ENCODE measurements around the gene RPS24. TPM values are rescaled to one million over a fixed set of nuclear protein-coding genes. Genes with fewer than 3 reads are reported as not detected.

RPS24 gene
- total and polyA plus RNA-seq, 2 of the 13 experiments (the other 11 are each of a cell fraction or from before 2014, with no cell fraction given), result 2,690 to 3,319 TPM

- TF ChIP-seq, protein P1, sequence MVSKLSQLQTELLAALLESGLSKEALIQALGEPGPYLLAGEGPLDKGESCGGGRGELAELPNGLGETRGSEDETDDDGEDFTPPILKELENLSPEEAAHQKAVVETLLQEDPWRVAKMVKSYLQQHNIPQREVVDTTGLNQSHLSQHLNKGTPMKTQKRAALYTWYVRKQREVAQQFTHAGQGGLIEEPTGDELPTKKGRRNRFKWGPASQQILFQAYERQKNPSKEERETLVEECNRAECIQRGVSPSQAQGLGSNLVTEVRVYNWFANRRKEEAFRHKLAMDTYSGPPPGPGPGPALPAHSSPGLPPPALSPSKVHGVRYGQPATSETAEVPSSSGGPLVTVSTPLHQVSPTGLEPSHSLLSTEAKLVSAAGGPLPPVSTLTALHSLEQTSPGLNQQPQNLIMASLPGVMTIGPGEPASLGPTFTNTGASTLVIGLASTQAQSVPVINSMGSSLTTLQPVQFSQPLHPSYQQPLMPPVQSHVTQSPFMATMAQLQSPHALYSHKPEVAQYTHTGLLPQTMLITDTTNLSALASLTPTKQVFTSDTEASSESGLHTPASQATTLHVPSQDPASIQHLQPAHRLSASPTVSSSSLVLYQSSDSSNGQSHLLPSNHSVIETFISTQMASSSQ (IDR thresholded peaks at IDR 0.05; ENCODE audit: low read depth), result no peak; the same call in 1 of the 2 replicates
- TF ChIP-seq, protein P1 (CRISPR knock-in tag; IDR thresholded peaks at IDR 0.05; ENCODE audit: borderline replicate concordance), result peak; percentile 46; the same call in 1 of the 2 replicates
- TF ChIP-seq NCOA5 (CRISPR knock-in tag; IDR thresholded peaks at IDR 0.05), result no peak
- 0 out of 2 replicates have a peak, but pooled peaks have one; percentile 33 for TF ChIP-seq RCOR2 (CRISPR knock-in tag; IDR thresholded peaks at IDR 0.05)
- TF ChIP-seq RFX1 (IDR thresholded peaks at IDR 0.05), result no peak
- TF ChIP-seq CCDC6 (CRISPR knock-in tag; IDR thresholded peaks at IDR 0.05), result peak; percentile 10; the same call in 1 of the 2 replicates
- TF ChIP-seq SMYD3 (CRISPR knock-in tag; IDR thresholded peaks at IDR 0.05), result no peak
- TF ChIP-seq TRAFD1 (CRISPR knock-in tag; IDR thresholded peaks at IDR 0.05; ENCODE audit: borderline replicate concordance), result no peak
- TF ChIP-seq FOXC1 (CRISPR knock-in tag; IDR thresholded peaks at IDR 0.05; ENCODE audit: borderline replicate concordance), result peak; percentile 57; the same call in 1 of the 2 replicates
- TF ChIP-seq CCAR2 (optimal IDR thresholded peaks at IDR 0.05; ENCODE audit: low read depth, low read length), result no peak
- 0 out of 2 replicates have a peak, but pooled peaks have one; percentile 37 for TF ChIP-seq ZNF430 (CRISPR knock-in tag; IDR thresholded peaks at IDR 0.05)
- no peak for TF ChIP-seq ZNF253 (CRISPR knock-in tag; IDR thresholded peaks at IDR 0.05; ENCODE audit: borderline replicate concordance)
- TF ChIP-seq ZNF382 (CRISPR knock-in tag; IDR thresholded peaks at IDR 0.05; ENCODE audit: borderline replicate concordance), result no peak
- no peak; the same call in 1 of the 2 replicates for TF ChIP-seq GFI1 (CRISPR knock-in tag; IDR thresholded peaks at IDR 0.05; ENCODE audit: borderline replicate concordance)
- TF ChIP-seq ZBTB7A (CRISPR knock-in tag; IDR thresholded peaks at IDR 0.05), result no peak
- TF ChIP-seq MAFG (CRISPR knock-in tag; IDR thresholded peaks at IDR 0.05), result no peak
- TF ChIP-seq SPEN (CRISPR knock-in tag; IDR thresholded peaks at IDR 0.05; ENCODE audit: low read depth), result peak; percentile 90; the same call in 1 of the 2 replicates
- TF ChIP-seq U2AF2 (IDR thresholded peaks at IDR 0.05; ENCODE audit: low read depth, low read length), result 0 out of 2 replicates have a peak, but pooled peaks have one; percentile 62
- no peak for TF ChIP-seq DNMT3B (CRISPR knock-in tag; conservative IDR thresholded peaks at IDR 0.05)
- TF ChIP-seq MAZ (IDR thresholded peaks at IDR 0.05; ENCODE audit: borderline replicate concordance, low read depth, low read length), result 0 out of 2 replicates have a peak, but pooled peaks have one; percentile 9
- TF ChIP-seq MAZ (CRISPR knock-in tag; IDR thresholded peaks at IDR 0.05; ENCODE audit: low read depth), result no peak; the same call in none of the 2 replicates
- TF ChIP-seq, protein P2, sequence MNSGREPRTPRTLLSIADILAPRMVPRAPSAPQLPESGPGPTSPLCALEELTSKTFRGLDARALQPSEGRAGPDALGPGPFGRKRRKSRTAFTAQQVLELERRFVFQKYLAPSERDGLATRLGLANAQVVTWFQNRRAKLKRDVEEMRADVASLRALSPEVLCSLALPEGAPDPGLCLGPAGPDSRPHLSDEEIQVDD (CRISPR knock-in tag; IDR thresholded peaks at IDR 0.05; ENCODE audit: borderline replicate concordance), result no peak
- TF ChIP-seq TOPORS (CRISPR knock-in tag; IDR thresholded peaks at IDR 0.05), result 0 out of 2 replicates have a peak, but pooled peaks have one; percentile 24
Observed at GRCh38 chr10:78029269-78030226, 4.1 kb upstream of the RPS24 start, which contains the start of gene POLR3A (continued).

Data from HepG2 (cell line).